Measurements from ENCODE around the gene IL1RAPL1.

The IL1RAPL1 gene

DNA sequence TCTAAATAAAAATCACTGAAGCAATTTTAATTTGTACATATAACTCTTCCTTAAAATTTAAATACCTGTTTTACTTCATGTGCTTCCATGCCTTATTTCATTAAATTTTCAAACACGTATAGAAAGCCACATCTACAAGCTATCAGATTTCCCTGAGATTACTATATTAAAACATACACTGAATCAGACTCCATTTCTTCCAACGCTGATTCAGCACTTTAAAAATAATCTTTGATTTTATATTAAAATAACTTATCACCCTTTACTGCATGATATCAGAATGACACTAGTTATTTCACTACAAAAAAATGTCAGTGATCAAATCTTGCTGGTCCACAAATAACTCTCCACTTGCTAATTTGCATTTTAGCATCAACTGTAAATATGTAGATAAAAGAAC lies 550.8 kb downstream of the IL1RAPL1 start:
- DNase-seq = no peak

DNA sequence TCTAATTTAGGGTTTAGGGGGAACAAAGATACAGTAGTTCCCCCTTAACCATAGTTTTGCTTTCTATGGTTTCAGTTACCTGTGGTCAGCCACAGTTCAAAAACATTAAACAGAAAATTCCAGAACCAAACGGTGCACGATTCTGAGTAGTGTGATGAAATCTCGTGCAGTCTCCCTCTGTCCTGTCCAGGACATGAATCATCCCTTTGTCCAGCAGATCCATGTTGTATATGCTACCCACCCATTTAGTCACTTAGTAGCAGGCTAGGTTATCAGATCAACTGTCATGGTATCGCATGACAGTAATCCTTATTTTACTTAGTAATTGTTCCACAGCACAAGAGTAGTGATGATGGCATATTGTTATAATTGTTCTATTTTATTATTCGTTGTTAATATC lies 556.1 kb downstream of the IL1RAPL1 start:
- DNase-seq = no peak

DNA sequence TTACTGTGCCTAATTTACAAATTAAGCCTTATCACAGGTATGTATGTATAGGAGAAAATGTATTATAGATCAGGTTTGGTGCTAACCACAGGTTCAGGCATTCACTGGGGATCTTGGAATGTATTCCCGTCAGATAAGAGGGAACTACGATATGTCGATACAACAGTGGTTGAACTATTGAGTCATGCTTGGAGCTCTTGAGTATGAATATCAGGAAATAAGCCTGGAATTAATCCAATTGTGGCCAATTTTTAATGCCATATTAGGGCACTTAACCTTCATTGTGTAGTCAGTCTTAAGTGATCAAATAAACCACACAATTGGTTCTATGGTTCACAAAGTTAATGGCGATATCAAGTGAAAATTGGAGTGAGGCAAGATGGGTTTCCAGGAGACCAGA lies 556.5 kb downstream of the IL1RAPL1 start:
- DNase-seq = no peak

DNA sequence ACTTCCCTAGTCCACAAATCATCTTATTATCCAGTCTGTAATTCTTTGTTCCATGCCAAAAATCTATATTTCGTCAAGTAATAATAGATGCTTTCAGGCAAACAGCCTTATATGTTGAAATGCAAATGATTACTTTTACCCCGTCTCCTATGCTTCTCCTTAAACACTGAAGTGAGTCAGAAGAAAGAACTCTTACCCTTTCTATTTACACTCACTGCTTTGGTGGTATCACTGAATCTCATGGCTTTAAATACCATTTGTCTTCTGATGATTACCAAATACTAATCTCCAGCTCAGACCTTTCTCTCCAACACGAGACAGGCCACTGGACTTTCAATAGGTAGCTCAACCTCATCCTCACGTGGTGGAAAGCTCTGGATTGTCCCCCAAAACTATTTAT lies 558.1 kb downstream of the IL1RAPL1 start:
- no peak for DNase-seq

DNA sequence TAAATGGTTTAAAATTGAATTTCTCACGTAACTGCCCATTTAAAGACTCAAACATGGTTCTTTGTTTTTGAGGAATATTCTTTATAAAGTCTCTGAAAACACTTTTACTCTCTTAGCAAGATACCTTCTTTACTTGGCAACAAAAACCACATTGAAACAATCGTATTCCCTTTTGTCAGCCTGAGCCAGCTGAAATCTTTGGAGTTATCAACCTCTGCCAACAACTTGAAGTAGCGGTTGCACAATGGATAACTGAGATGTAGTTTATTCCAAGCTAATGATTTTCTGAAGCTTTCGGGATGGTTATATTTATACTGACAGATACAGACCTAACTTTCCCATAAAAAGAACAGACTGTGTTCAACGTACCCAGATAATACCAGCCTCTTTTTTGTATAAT lies 561.3 kb downstream of the IL1RAPL1 start:
- DNase-seq = no peak

DNA sequence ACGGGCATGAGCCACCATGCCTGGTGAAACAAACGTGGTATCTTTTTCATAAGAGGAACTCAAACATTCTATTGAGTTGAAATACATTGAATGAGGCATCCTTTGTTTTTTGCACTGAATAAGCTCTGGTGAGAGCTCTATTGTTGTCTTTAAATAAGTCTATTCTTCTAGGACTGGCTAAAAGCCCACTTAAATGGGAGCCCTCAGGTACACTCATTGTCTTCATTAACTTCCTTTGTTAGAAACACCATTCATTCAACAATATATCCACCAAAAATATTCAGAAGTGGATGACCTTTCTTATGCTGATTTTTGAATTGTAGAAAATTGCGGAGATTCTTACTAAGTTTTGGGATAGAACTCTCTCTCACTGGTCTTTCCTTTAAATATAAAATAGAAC lies 568.0 kb downstream of the IL1RAPL1 start:
- DNase-seq = no peak

DNA sequence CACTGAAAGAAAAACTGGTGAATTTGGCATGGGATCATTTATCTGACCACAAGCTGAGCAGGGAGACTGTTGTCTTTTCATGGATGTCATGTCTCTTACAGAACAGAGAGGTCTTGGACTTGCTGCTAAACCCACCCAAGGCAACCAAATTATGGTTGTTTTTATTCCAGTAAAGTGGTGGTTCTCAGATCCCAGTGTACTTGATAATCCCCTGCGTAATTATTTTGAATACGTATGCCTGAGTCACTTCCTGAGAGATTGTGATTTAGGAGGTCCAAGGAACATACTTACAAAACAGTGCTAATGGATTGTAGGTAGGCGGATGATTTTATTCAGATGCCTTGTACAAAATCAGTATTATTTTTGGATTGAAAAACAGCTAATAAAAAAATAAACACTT lies 585.6 kb downstream of the IL1RAPL1 start:
- no peak for DNase-seq

DNA sequence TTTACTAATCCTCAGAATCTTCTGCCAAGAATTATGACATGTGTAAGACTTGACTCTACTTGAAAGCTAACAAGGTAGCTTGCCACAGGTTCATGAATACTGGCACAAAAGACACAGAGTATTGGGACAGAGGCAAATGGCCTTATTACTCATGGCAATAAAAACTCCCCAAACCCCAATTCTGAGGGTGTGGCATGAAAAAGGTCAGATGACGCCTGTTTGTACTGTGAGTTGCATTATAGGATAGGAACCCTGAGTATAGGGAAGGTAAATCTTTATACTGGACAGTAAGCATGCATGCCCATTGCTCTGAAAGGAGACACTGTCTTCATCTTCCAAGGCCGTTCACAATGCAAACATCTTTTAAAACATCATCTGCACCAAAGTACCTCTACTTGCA lies 600.0 kb downstream of the IL1RAPL1 start:
- DNase-seq = no peak

DNA sequence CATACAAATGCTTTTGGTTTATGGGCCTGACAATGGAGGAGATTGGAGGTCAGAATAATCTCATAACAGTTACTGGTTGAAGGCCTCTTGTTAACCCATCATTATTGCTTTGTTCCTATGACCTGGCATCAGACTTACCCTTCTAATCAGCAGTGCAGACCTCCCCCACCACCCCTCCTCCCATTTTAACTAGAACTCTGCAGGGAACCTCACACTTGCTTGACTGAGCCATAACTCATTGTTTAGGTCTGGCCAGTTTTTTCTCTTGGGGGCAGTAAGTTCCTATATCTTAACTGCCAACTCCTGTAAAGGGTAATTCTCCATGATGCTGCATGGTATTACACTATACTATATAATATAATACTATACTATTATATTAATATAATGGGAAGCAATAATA lies 609.3 kb downstream of the IL1RAPL1 start:
- DNase-seq = no peak

DNA sequence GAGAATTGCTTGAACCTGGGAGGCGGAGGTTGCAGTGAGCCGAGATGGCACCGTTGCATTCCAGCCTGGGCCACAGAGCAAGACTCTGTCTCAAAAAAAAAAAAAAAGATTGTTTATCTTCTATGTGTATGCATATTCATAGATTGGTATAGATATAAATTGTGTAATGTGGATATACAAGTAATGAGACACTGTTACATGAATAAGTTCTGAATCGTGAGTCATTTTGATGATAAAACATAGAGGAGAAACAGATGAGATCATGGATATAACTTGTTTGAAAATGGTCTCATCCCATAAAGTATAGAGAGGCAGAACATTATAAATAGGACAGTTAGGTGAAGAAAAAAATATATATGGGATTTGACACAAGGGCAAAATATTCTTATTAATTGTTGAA lies 628.0 kb downstream of the IL1RAPL1 start:
- DNase-seq = no peak

DNA sequence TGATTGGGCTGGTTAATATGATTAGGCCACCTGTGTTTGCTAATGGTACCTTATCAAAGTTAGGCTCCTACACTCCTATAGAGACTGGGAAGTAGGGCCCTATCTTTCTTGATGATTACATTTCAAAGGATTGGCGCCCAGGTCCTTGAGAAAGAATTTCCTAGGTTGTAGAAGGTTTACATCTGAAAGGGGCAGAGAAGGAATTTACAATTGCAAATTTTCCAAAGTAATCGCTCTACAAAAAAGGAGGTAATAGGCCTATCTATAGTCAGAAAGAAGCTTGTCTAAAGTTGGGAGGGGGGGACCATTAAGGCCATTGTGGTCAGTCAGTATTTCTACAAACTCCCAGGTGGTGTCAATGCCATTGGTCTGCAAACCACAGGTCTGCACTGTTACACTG lies 638.4 kb downstream of the IL1RAPL1 start:
- no peak for DNase-seq

DNA sequence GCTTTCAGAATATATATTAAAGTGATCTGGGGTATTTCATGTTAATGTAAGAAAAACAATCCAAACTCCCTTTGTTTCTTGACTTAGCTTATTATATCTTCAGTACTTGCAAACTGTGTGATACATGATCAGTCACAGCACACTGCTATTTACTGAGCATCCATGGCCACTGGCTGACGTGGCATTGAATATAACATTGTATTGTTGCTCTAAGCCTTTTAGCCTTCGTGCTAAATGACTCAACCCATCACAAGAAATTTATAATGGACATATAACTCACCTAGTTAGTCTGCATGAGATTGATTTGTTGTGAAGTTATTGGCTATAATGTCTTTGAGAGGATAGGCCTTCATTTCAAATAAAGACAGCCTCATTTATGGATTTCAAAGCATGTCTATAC lies 642.6 kb downstream of the IL1RAPL1 start:
- no peak for DNase-seq

DNA sequence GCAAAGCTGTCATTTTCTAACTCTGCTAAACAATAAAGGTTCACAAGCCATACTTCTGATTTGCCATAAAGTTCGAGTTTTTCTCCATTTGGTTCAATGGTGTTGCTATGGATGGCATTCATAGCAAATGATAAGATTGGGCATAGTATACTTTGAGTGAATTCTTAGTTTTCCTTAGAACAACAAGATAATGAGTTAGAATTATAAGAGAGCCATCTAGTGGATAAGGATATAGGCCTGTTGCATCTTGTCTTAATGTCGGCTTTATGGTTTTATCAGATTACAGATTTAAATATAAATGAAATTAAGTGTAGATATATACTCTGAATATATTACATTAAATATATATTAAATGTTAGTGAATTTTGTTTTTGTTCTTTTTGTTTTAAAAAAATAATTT lies 644.6 kb downstream of the IL1RAPL1 start:
- DNase-seq = no peak

DNA sequence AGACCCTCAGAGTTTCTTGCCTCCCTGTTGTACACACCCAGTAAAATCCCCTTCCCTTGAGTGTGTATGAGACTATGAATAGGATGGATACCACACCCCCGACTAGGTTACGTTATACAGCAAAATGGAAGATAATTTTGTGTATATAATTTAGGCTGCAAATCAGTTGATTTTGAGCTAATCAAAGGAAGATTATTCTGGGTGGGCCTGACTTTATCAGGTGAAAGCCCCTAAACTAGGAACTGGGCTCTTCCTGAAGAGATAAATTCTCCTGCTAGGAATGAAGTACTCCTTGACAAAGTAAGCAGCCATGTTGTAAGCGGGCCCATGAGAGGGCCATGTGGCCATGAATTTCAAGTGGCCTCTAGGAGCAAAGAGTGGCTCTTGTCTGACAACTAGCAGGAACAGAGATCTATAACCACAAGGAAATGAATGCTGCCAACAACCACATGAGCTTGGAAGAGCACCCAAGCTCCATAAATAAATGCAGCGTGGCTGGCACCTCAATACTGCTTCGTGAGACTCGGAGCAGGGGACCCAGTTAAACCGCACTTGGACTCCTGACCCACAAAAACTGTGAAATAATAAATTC lies 646.4 kb downstream of the IL1RAPL1 start:
- DNase-seq = no peak

DNA sequence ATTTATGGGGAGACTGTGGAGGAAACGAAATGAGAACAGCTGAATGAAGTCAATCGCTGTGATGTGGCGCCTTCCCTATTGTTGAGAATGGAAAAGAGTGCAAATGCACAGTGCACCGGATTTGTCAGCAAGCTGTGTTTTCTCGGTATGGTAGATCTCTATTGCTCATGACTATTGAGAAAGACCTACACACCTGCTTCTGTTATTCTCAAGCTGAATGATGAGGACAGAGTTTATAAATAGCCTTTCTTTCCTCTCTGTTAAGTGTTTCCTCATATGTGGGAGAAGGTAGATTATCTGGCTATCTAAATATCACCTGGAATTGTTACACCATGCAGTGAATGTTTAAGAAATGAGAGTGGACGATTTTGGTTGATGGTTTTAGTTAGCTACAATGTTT lies 650.7 kb downstream of the IL1RAPL1 start:
- no peak for DNase-seq

DNA sequence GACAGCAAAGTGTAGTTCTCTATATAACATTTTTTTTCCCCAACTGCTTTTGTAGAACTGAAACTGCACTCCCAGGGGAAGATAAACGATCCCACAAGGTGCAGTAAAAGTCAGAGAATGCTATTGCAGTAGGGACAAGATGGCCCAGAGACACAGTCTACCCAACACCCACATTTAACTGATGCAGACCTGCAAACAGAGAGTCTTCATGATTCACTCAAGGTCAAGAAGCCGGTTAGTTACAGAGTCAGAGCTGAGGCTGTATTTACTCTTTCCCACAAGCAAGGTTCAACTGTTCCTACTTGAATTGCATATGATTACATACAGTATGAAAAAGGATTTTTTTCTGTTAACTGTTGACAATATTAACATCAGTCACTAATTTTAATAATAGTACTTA lies 654.6 kb downstream of the IL1RAPL1 start:
- no peak for DNase-seq

DNA sequence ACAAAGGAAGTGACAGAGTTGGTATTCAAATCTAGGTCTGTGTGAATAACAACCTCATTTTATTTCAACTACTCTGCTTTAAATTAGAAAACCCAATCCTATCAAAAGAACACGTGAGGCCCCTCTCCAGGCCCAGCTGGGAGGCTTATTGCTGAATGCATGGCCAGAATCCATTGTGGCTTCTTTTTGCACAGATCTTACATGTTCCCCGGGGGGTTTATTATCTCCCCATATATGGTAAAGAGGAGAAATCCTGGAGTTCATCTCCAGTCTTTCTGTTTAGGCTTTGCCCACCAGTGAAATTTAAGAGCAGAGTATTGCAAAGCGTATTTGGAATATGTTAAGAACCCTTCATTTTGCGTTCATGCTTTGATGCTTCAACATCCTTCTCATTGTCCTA lies 655.6 kb downstream of the IL1RAPL1 start:
- DNase-seq = no peak

DNA sequence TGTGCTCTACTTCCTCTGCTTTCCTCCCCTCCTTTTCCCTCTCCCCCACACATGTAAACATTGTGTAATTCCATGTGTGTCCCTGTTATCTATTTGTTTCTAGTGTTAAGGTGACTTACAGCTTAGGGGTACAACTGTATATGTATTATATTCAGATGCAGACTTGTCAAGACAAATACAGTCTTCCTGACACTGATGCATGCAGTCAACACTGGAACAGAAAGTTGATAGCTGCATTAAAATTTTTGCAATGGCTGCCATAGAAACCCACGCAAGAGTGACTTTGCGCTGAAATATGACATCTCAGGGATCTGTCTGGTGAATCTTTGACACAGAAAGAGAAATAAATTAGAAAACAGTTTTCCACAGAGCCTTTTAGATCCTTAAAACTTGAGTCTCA lies 656.7 kb downstream of the IL1RAPL1 start:
- no peak for DNase-seq

DNA sequence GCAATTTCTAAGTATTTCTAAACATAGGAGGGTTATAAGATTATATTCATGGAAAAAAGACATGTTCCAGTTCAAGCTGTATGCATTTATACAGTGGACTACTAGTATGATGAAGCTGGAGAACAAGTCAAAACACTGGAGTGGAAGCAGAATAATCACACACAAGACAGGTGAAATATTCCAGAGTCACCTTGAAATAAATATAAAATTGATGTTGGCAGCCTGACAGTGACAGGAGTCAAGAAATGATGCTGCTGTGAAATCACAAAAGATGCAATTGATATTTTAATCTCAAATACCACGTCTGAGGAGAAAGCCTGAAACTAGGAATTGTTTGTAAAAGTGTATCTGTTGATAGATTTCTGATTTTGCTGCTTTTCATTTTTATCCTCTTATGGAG lies 667.3 kb downstream of the IL1RAPL1 start:
- no peak for DNase-seq

DNA sequence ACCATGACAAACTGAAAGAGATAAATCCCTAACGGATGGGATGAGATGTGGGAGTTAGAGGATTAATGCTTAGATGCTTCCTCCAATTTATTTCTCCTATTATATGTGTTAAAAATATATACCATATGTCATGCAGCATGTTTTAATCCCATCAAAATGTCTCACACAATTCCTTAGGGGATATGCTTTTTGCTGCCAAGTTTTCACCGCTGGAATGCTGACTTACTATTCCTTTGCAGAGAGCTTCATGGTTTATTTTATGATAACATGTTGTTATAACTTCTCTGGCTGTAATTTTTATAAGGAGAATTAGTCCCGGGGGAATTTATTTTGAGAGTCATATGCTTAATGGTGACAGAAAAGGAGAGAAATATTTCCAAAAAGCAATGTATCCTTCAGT lies 670.3 kb downstream of the IL1RAPL1 start:
- no peak for DNase-seq

DNA sequence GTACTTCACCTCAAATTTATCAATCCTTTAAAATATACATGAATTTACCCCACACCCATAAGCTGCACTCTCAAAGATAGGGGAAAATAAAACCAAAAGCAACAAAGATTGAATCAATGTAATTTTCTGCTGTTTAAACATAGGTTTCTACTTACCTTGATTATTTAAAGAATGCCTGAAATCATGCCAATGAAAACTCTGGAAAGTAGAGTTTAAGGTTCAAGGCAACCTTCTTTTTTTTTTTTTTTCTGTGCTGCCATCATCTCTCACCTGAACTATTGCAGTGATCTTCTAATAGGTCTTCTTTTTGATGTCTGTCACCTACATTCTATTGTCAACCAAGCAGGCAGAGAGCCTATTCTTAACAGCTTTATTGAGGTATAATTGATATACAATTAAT lies 682.1 kb downstream of the IL1RAPL1 start:
- DNase-seq = no peak

DNA sequence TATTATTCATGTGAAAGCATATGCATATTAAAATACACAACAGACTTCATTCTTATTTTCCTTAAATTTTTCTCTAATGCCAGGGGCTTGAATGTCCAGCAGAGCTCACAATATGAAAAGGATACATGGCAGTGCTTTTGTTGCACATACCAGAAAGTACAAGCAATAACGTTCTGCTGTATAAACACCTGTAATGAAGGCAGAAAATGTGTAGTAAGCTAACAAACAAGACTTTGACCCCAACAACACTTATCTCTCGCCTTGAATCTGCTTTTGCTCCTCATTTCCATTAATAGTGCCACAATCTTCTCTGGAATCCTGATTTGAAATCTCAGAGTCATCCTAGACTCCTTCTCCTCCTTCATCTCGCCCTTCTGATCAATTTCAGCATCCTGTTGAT lies 687.3 kb downstream of the IL1RAPL1 start:
- DNase-seq = no peak

DNA sequence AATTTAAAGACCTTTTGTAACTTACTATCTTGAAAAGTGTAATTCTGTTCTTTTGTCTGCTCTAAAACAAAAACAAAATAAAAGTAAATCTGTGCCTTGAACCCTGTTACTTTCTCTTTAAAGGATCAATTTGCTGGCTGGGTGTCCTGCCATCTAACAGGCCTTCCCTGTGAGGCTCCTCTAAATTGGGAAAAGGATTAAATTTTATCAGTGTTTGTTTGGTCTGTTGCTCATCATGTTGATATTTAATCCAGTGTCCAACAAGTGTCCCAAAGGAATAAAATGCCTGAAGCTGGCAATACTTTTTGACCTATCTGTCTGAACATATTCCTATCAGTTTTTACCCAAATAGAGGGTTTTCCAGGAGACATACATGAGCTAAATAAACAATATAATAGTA lies 688.7 kb downstream of the IL1RAPL1 start:
- no peak for DNase-seq

DNA sequence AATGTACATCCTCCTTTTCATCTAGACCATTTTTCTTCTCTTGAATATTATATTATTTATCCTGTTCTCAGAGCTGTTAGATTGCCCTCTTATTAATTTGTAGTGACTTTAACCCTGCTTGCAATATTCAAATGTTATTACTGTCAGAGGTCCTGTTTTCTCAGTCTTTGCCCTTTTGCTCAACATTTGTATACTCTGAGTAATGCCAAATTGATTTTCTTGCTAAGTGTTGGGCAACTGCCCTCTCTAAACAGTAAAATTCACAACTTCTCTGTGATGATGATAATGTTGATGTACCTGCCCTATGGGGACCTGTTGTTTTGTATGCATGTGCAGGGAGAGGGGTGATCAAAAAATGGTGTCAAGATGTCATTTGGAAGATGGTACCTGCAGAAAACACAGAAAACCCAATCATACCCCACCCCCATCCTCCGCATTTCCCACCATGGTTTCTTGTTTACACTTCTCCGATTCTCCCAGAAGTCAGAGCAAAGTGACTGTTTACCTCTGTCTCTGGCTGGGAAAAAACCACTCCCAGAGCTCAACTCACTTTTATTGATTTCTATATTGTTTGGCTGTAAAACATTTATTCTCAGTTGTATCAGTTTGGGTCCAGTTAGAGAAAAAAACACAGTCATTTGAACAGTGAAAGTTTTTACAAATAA lies 694.0 kb downstream of the IL1RAPL1 start:
- no peak for DNase-seq

DNA sequence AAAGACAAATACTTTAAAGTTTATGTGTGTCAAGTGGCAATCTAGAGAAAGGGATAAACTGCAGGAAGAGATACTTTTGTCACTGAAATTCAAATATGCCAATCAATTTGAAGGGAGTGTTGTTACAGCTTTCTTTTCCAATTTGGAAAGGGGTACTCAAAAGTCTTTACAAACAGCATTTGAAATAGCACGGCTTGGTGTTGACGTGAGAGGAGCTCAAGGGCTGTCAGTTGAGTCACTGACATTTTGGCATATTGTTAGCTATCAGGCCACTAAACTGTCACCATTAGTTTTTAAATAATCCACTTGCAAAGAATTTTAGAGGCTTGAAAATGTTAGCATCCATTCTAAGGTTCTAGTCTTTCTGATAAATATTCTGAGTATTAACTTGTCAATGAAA lies 698.4 kb downstream of the IL1RAPL1 start:
- DNase-seq = no peak

Data from kidney glomerular epithelial cell (primary cell).